ENCODE measurements around the gene PRDX6. TPM values are rescaled to one million over a fixed set of nuclear protein-coding genes. Genes with fewer than 3 reads are reported as not detected.

The PRDX6 gene
- 235 TPM for polyA plus RNA-seq (2012; ENCODE audit: insufficient read length, low read depth)

GRCh38 chr1:173477286-173478093 is at the start of gene PRDX6:
Gene PRDX6, plus strand, starts transcription at chr1:173477335. Its CDS starts 63 bp downstream, at chr1:173477398.
- no peak; the same call in 1 of the 2 replicates for TF ChIP-seq SIN3A (IDR thresholded peaks at IDR 0.05; ENCODE audit: borderline replicate concordance, insufficient read depth, low read length)
- peak in 1 of 2 experiments; percentile 51; a peak in 1 of 4 replicates for TF ChIP-seq REST (IDR thresholded peaks at IDR 0.05; ENCODE audit: insufficient read depth in 1 of 2, low read depth in 2 of 2, low read length in 2 of 2)
- TF ChIP-seq FOXP2 (optimal IDR thresholded peaks at IDR 0.05; ENCODE audit: borderline replicate concordance, extremely low read depth, extremely low read length, insufficient read depth): peak; percentile 74
- peak; percentile 94 for TF ChIP-seq POLR2AphosphoS5 (IDR thresholded peaks at IDR 0.05; ENCODE audit: low read depth, low read length)
- 0 out of 2 replicates have a peak, but pooled peaks have one; percentile 74 for TF ChIP-seq TAF1 (IDR thresholded peaks at IDR 0.05; ENCODE audit: borderline replicate concordance, insufficient read depth, low read length)

- TF ChIP-seq FOXP2 (optimal IDR thresholded peaks at IDR 0.05; ENCODE audit: borderline replicate concordance, extremely low read depth, extremely low read length, insufficient read depth) (peak; percentile 20), POLR2AphosphoS5 (IDR thresholded peaks at IDR 0.05; ENCODE audit: low read depth, low read length) (peak; percentile 54; the same call in 1 of the 2 replicates), SIN3A (IDR thresholded peaks at IDR 0.05; ENCODE audit: borderline replicate concordance, insufficient read depth, low read length) (peak; percentile 71; the same call in 1 of the 2 replicates), TAF1 (IDR thresholded peaks at IDR 0.05; ENCODE audit: borderline replicate concordance, insufficient read depth, low read length) (no peak), REST (IDR thresholded peaks at IDR 0.05; ENCODE audit: insufficient read depth in 1 of 2, low read depth in 2 of 2, low read length in 2 of 2) (no peak)
These were observed 47.4 kb upstream of the PRDX6 start for GRCh38 chr1:173429471-173430402.

- TF ChIP-seq REST (IDR thresholded peaks at IDR 0.05; ENCODE audit: insufficient read depth in 1 of 2, low read depth in 2 of 2, low read length in 2 of 2) (no peak), FOXP2 (optimal IDR thresholded peaks at IDR 0.05; ENCODE audit: borderline replicate concordance, extremely low read depth, extremely low read length, insufficient read depth) (no peak), TAF1 (IDR thresholded peaks at IDR 0.05; ENCODE audit: borderline replicate concordance, insufficient read depth, low read length) (no peak), SIN3A (IDR thresholded peaks at IDR 0.05; ENCODE audit: borderline replicate concordance, insufficient read depth, low read length) (no peak), POLR2AphosphoS5 (IDR thresholded peaks at IDR 0.05; ENCODE audit: low read depth, low read length) (no peak)
These were observed 46.3 kb upstream of the PRDX6 start for GRCh38 chr1:173430677-173431303.

GRCh38 chr1:173431304-173432045 is 45.7 kb upstream of the PRDX6 start:
- TF ChIP-seq FOXP2 (optimal IDR thresholded peaks at IDR 0.05; ENCODE audit: borderline replicate concordance, extremely low read depth, extremely low read length, insufficient read depth): no peak
- TF ChIP-seq SIN3A (IDR thresholded peaks at IDR 0.05; ENCODE audit: borderline replicate concordance, insufficient read depth, low read length): no peak
- TF ChIP-seq TAF1 (IDR thresholded peaks at IDR 0.05; ENCODE audit: borderline replicate concordance, insufficient read depth, low read length): no peak
- TF ChIP-seq POLR2AphosphoS5 (IDR thresholded peaks at IDR 0.05; ENCODE audit: low read depth, low read length): no peak
